K562 (cell line): ENCODE measurements around the gene POLD1. TPM values are rescaled to one million over a fixed set of nuclear protein-coding genes. Genes with fewer than 3 reads are reported as not detected.
A peak's percentile ranks its signal among the peaks of the same experiment; 100 is the strongest.

Experiments used
- ATAC-seq: fragments of 200-7000 bp; cut with Tn5 transposase; 3 replicates; pipeline ENCODE4 v1.9.1; 2020; ENCODE audit warnings: moderate library complexity
- BruUV-seq: library from RNA; stranded (reverse); fragments of 400-500 nt; replicated peaks from 2 replicates; lab custom pipeline; 2021; lab: Mats Ljungman, UMichigan
- CTCF ChIA-PET: fragments of 300-600 bp; formaldehyde crosslinking; extraction: SDS; loops from one replicate; lab custom pipeline; 2021; ENCODE audit warnings: low intra/inter-chr PET ratio; lab: Yijun Ruan, JAX
- POLR2A ChIA-PET: fragments of 300-600, 350-650 bp; sonication (Branson Sonifier 250); formaldehyde crosslinking; extraction: SDS; loops from one replicate; lab custom pipeline; 2021; ENCODE audit warnings: antibody characterized with exemption, inconsistent platforms; lab: Yijun Ruan, JAX
- DNase-seq, 4 experiments: peaks; one replicate each; pipeline versions ENCODE4 v3.0.0 to v3.0.0-alpha.2; 2011 to 2018; ENCODE audit warnings: low spot score in 3 of 4, mixed read lengths in 3 of 4; ENCODE audit errors: extremely low read depth in 1 of 4
- FAIRE-seq: peaks from 2 replicates; lab custom pipeline; 2011; peaks lifted over from hg19 to GRCh38; lab: Jason Lieb, UNC
- H2AFZ ChIP-seq: 2 replicates; pipeline ENCODE4 v1.6.0; 2011; ENCODE audit warnings: low read depth, low read length, control low read depth, inconsistent platforms
- H3K27ac ChIP-seq: fragments of 200-600 bp; 3 replicates; pipeline ENCODE4 v1.8.0; 2011; ENCODE audit warnings: low read depth, mild to moderate bottlenecking, control low read depth, inconsistent platforms, low read length, moderate library complexity, mixed read lengths; ENCODE audit errors: extremely low read depth
- H3K27me3 ChIP-seq, 2 experiments: fragments of 300-600 bp in 1 of 2; 2 replicates in 1 of 2; 3 replicates in 1 of 2; pipeline versions ENCODE4 v1.6.0 to v1.8.0; 2011; ENCODE audit warnings: inconsistent platforms in 2 of 2, low read length in 2 of 2, mild to moderate bottlenecking in 1 of 2, mixed read lengths in 1 of 2, moderate library complexity in 1 of 2; ENCODE audit not compliant: control insufficient read depth in 2 of 2, insufficient read depth in 2 of 2
- H3K36me3 ChIP-seq: fragments of 300-600 bp; 3 replicates; pipeline ENCODE4 v1.8.0; 2011; ENCODE audit warnings: mild to moderate bottlenecking, low read length, inconsistent platforms; ENCODE audit not compliant: control insufficient read depth, insufficient read depth
- H3K4me1 ChIP-seq, 2 experiments: fragments of 200-600 bp in 1 of 2; replicated peaks in 1 of 2; 2 replicates in 1 of 2; 3 replicates in 1 of 2; pipeline versions ENCODE4 v1.5.1 to v1.8.0; 2011; ENCODE audit warnings: inconsistent platforms in 2 of 2, low read length in 2 of 2, mild to moderate bottlenecking in 1 of 2, mixed read lengths in 1 of 2, moderate library complexity in 1 of 2; ENCODE audit not compliant: control insufficient read depth in 2 of 2, insufficient read depth in 2 of 2
- H3K4me2 ChIP-seq: 2 replicates; pipeline ENCODE4 v1.6.1; 2011; ENCODE audit warnings: low read length, control low read depth, inconsistent platforms, mixed read lengths; ENCODE audit not compliant: insufficient read depth
- H3K4me3 ChIP-seq: fragments of 200-600 bp; sonication (generic), shearing (Covaris generic); 2 replicates; pipeline ENCODE4 v1.5.1; 2016; ENCODE audit warnings: control low read depth, inconsistent platforms
- H3K79me2 ChIP-seq: fragments of 200-600 bp; 3 replicates; pipeline ENCODE4 v1.8.0; 2011; ENCODE audit warnings: low read length, inconsistent platforms; ENCODE audit not compliant: control insufficient read depth, insufficient read depth
- H3K9ac ChIP-seq, 2 experiments: 2 replicates each; pipeline versions ENCODE4 v1.6.0 to v1.6.1; 2011; ENCODE audit warnings: low read depth in 2 of 2, low read length in 2 of 2, control low read depth in 1 of 2, inconsistent platforms in 1 of 2, mild to moderate bottlenecking in 1 of 2, mixed read lengths in 1 of 2; ENCODE audit not compliant: insufficient read depth in 1 of 2
- H3K9me1 ChIP-seq: one replicate; pipeline ENCODE4 v1.6.0; 2011; ENCODE audit warnings: inconsistent platforms, mild to moderate bottlenecking, low read length, moderate library complexity; ENCODE audit not compliant: control insufficient read depth, insufficient read depth
- H3K9me3 ChIP-seq: replicated peaks from 2 replicates; pipeline ENCODE4 v1.5.1; 2011; ENCODE audit warnings: low read depth, low read length, inconsistent platforms; ENCODE audit not compliant: control insufficient read depth, insufficient read depth
- H4K20me1 ChIP-seq: replicated peaks from 2 replicates; pipeline ENCODE4 v1.6.1; 2011; ENCODE audit warnings: low read length, inconsistent platforms, mixed read lengths; ENCODE audit not compliant: control insufficient read depth, insufficient read depth
- CSDE1 ChIP-seq, 2 experiments: fragments of 450-650 bp; IDR thresholded peaks; 2 replicates each; pipeline ENCODE4 v1.6.1; 2016; ENCODE audit warnings: mild to moderate bottlenecking in 1 of 2
- WGBS: fragments of 100-300 bp; shearing (Covaris generic); methylation state at CpG from one replicate; pipeline ENCODE4 v1.1.6; 2016; ENCODE audit warnings: low coverage, mixed read lengths; ENCODE audit not compliant: insufficient coverage; ENCODE audit errors: missing lambda C conversion rate; 5-methylcytosine and 5-hydroxymethylcytosine counted together
- in situ Hi-C: fragments of 300-500 bp; cut with MboI; formaldehyde crosslinking; loops from 4 replicates; pipeline ENCODE4 v1.15.0; 2018; ENCODE audit warnings: inconsistent platforms, mixed read lengths
- intact Hi-C: fragments of 100-400 bp; cut with micrococcal nuclease; formaldehyde crosslinking; loops from 2 replicates; pipeline ENCODE4 v1.14.2; 2022
- polyA plus RNA-seq, 8 experiments: library from polyadenylated mRNA; depleted of rRNA in 4 of 8; stranded (reverse) in 5 of 8; unstranded in 3 of 8; fragments of >200 nt; fragmentation: Nextera tagmentation in 2 of 8; fragmentation: Illumina TruSeq in 1 of 8; extraction: Ambion mirVana in 2 of 8; extraction: Trizol in 1 of 8; gene quantifications; 2 replicates each; pipeline versions ENCODE4 v1.2.1 to v1.2.3, GENCODE V29; 2011 to 2014; ENCODE audit warnings: inconsistent platforms in 1 of 8, missing spikeins in 1 of 8
- total RNA-seq, 7 experiments: library from RNA; depleted of rRNA in 6 of 7; stranded (reverse); fragments of >200 nt in 6 of 7; fragmentation: Illumina TruSeq in 2 of 7; extraction: Trizol in 2 of 7; gene quantifications; 2 replicates each; pipeline versions ENCODE4 v1.2.1 to v1.2.3, GENCODE V29; 2011 to 2021; ENCODE audit warnings: low replicate concordance in 1 of 7
- TF ChIP-seq, protein P1 (sequence below): sonication (generic); formaldehyde crosslinking; IDR thresholded peaks from 2 replicates; pipeline ENCODE4 v1.8.1; 2023; ENCODE audit warnings: mild to moderate bottlenecking, missing genetic modification reagents

POLD1 gene
- total and polyA plus RNA-seq, 9 of the 15 experiments (the other 6 are each of a cell fraction or from before 2014, with no cell fraction given), result 1.3 to 312 (median 47.8) TPM

- intact Hi-C loops, result no loop called here
- H3K27me3 ChIP-seq, result no peaks in the 10 kb centered on the region
- BruUV-seq, result no TSS peak
- no peak overlapping the region for H3K4me3 ChIP-seq
- no peaks in the 10 kb centered on the region for H3K36me3 ChIP-seq
- POLR2A ChIA-PET, result interaction anchor here (0.6 to 1.0 kb wide), 2 partner anchors 15 to 23 kb away, joined by 5 to 6 read pairs; no protein-coding TSS in a partner anchor
- 89% methylated on average over 16 of the region's 38 CpGs for WGBS
- TF ChIP-seq CSDE1 (IDR thresholded peaks at IDR 0.05), result no peak
- TF ChIP-seq, protein P1, sequence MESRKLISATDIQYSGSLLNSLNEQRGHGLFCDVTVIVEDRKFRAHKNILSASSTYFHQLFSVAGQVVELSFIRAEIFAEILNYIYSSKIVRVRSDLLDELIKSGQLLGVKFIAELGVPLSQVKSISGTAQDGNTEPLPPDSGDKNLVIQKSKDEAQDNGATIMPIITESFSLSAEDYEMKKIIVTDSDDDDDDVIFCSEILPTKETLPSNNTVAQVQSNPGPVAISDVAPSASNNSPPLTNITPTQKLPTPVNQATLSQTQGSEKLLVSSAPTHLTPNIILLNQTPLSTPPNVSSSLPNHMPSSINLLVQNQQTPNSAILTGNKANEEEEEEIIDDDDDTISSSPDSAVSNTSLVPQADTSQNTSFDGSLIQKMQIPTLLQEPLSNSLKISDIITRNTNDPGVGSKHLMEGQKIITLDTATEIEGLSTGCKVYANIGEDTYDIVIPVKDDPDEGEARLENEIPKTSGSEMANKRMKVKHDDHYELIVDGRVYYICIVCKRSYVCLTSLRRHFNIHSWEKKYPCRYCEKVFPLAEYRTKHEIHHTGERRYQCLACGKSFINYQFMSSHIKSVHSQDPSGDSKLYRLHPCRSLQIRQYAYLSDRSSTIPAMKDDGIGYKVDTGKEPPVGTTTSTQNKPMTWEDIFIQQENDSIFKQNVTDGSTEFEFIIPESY (CRISPR knock-in tag), result peak; percentile 95
- TF ChIP-seq, all 486 proteins: peak for 1
- in situ Hi-C loops, result no loop called here
- Histone ChIP-seq H2AFZ (no peak overlapping the region), H3K4me1 (peaks cover 10 to 31% of the 10 kb centered on the region in 2 experiments; a peak in 4 of 5 replicates), H3K79me2 (no peaks in the 10 kb centered on the region), H3K9me3 (no peaks in the 10 kb centered on the region), H3K27ac (no peak overlapping the region), H3K9me1 (no peaks in the 10 kb centered on the region), H4K20me1 (no peaks in the 10 kb centered on the region), H3K9ac (no peak overlapping the region), H3K4me2 (no peak overlapping the region)
- CTCF ChIA-PET, result no interaction called here
- no peak for ATAC-seq
- no peak for DNase-seq
- FAIRE-seq, result no peak
These were observed 43.9 kb downstream of the POLD1 start for GRCh38 chr19:50427997-50428425.
